ENCODE data around the gene RPL13A. TPM values are rescaled to one million over a fixed set of nuclear protein-coding genes. Genes with fewer than 3 reads are reported as not detected.

RPL13A gene
- total RNA-seq, 1 donor from 2014 or later: 2,053 TPM

GRCh38 chr19:49496574-49497008 is 9.2 kb downstream of the RPL13A start:
- Histone ChIP-seq H3K27ac (peak overlapping the region; percentile 86), H2AFZ (replicated peaks) (peak overlapping the region; percentile 46), H3K36me3 (peaks cover 13% of the 10 kb centered on the region), H3K4me1 (peaks cover 16% of the 10 kb centered on the region), H3K4me2 (peak overlapping the region; percentile 95), H3K27me3 (no peaks in the 10 kb centered on the region), H3K4me3 (peak overlapping the region; percentile 98), H3K9me3 (ENCODE audit: low read depth) (no peaks in the 10 kb centered on the region), H3F3A (ENCODE audit: low read depth) (peaks cover 90% of the 10 kb centered on the region), H3K9ac (peak overlapping the region; percentile 97), H4K20me1 (ENCODE audit: low read depth) (peaks cover 46% of the 10 kb centered on the region), H3K79me2 (ENCODE audit: low read depth) (peaks cover 29% of the 10 kb centered on the region)
- H3K4me1 Mint-ChIP-seq: peaks cover 31% of the 10 kb centered on the region
- no peak for DNase-seq (ENCODE audit: low spot score)
- peak overlapping the region; percentile 96 for H3K4me3 Mint-ChIP-seq
- no peaks in the 10 kb centered on the region for H3K9me3 Mint-ChIP-seq
- peaks cover 27% of the 10 kb centered on the region for H3K36me3 Mint-ChIP-seq
- TF ChIP-seq, protein P1, sequence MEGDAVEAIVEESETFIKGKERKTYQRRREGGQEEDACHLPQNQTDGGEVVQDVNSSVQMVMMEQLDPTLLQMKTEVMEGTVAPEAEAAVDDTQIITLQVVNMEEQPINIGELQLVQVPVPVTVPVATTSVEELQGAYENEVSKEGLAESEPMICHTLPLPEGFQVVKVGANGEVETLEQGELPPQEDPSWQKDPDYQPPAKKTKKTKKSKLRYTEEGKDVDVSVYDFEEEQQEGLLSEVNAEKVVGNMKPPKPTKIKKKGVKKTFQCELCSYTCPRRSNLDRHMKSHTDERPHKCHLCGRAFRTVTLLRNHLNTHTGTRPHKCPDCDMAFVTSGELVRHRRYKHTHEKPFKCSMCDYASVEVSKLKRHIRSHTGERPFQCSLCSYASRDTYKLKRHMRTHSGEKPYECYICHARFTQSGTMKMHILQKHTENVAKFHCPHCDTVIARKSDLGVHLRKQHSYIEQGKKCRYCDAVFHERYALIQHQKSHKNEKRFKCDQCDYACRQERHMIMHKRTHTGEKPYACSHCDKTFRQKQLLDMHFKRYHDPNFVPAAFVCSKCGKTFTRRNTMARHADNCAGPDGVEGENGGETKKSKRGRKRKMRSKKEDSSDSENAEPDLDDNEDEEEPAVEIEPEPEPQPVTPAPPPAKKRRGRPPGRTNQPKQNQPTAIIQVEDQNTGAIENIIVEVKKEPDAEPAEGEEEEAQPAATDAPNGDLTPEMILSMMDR (IDR thresholded peaks at IDR 0.05): no peak
- TF ChIP-seq EZH2 (IDR thresholded peaks at IDR 0.05): no peak
- TF ChIP-seq EZH2phosphoT487 (IDR thresholded peaks at IDR 0.05): no peak
- H3K27me3 Mint-ChIP-seq (ENCODE audit: insufficient read depth, low read depth): peaks cover 11% of the 10 kb centered on the region
- H3K27ac Mint-ChIP-seq: peak overlapping the region; percentile 95

DNA sequence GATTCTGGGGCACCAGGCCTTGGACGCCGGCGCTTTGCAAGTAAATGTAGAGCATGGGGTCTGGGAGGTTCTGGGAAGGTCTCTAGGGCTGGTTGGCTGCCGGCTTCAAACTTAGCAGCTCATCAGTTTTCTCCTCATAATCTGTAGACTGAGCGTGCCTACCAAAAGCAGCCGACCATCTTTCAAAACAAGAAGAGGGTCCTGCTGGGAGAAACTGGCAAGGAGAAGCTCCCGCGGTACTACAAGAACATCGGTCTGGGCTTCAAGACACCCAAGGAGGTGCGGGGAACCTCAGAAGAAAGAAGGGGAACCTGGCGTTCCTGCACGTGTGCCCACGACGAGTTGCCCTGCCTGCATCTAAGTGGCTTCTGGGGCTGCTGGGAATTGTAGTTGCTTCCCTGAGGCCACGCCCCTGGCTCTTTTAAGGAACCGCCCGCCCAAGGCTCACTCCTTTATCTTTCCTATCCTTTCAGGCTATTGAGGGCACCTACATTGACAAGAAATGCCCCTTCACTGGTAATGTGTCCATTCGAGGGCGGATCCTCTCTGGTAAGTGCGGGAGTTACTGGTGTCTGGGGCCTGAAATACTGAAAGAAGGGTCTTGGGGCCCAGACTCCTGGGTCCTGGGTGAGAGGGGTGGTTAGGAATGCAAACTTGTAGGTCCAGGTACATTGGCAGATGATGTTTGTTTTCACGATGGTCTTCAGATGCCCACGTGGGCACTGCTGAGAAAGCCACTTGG is 9.8 kb downstream of the RPL13A start:
- peak overlapping the region; percentile 98 for H3K4me3 ChIP-seq
- Mint-ChIP-seq H3K9me3 (no peaks in the 10 kb centered on the region), H3K27ac (peak overlapping the region; percentile 95), H3K36me3 (peaks cover 21% of the 10 kb centered on the region), H3K4me3 (peak overlapping the region; percentile 96), H3K27me3 (ENCODE audit: insufficient read depth, low read depth) (peaks cover 11% of the 10 kb centered on the region), H3K4me1 (peaks cover 33% of the 10 kb centered on the region)
- no peak for TF ChIP-seq EZH2 (IDR thresholded peaks at IDR 0.05)
- no peak for TF ChIP-seq EZH2phosphoT487 (IDR thresholded peaks at IDR 0.05)
- TF ChIP-seq, protein P1 (IDR thresholded peaks at IDR 0.05): no peak
- H3K4me2 ChIP-seq: peak overlapping the region; percentile 95
- peaks cover 13% of the 10 kb centered on the region for H3K36me3 ChIP-seq
- no peak overlapping the region for H2AFZ ChIP-seq (replicated peaks)
- H3K27me3 ChIP-seq: no peaks in the 10 kb centered on the region
- H3F3A ChIP-seq (ENCODE audit: low read depth): peaks cover 90% of the 10 kb centered on the region
- no peak overlapping the region for H3K27ac ChIP-seq
- peaks cover 42% of the 10 kb centered on the region for H4K20me1 ChIP-seq (ENCODE audit: low read depth)
- H3K79me2 ChIP-seq (ENCODE audit: low read depth): peaks cover 29% of the 10 kb centered on the region
- H3K9me3 ChIP-seq (ENCODE audit: low read depth): no peaks in the 10 kb centered on the region
- peak; percentile 69 for DNase-seq (ENCODE audit: low spot score)
- H3K4me1 ChIP-seq: peaks cover 16% of the 10 kb centered on the region
- H3K9ac ChIP-seq: peak overlapping the region; percentile 97

- H3K4me2 ChIP-seq: peak overlapping the region; percentile 95
- H3K4me3 Mint-ChIP-seq: peak overlapping the region; percentile 96
- peaks cover 34% of the 10 kb centered on the region for H3K4me1 Mint-ChIP-seq
- no peak overlapping the region for H3K27ac Mint-ChIP-seq
- peaks cover 16% of the 10 kb centered on the region for H3K4me1 ChIP-seq
- no peak overlapping the region for H3K9ac ChIP-seq
- H3K27ac ChIP-seq: no peak overlapping the region
- H3K27me3 Mint-ChIP-seq (ENCODE audit: insufficient read depth, low read depth): peaks cover 9% of the 10 kb centered on the region
- peaks cover 42% of the 10 kb centered on the region for H4K20me1 ChIP-seq (ENCODE audit: low read depth)
- no peaks in the 10 kb centered on the region for H3K27me3 ChIP-seq
- peak overlapping the region; percentile 98 for H3K4me3 ChIP-seq
- no peak overlapping the region for H2AFZ ChIP-seq (replicated peaks)
- H3K36me3 ChIP-seq: peaks cover 13% of the 10 kb centered on the region
- peaks cover 89% of the 10 kb centered on the region for H3F3A ChIP-seq (ENCODE audit: low read depth)
- no peak for DNase-seq (ENCODE audit: low spot score)
- no peaks in the 10 kb centered on the region for H3K9me3 Mint-ChIP-seq
- no peaks in the 10 kb centered on the region for H3K9me3 ChIP-seq (ENCODE audit: low read depth)
- TF ChIP-seq EZH2 (IDR thresholded peaks at IDR 0.05) (no peak), EZH2phosphoT487 (IDR thresholded peaks at IDR 0.05) (no peak)
- TF ChIP-seq, protein P1 (IDR thresholded peaks at IDR 0.05): no peak
- peaks cover 17% of the 10 kb centered on the region for H3K36me3 Mint-ChIP-seq
- H3K79me2 ChIP-seq (ENCODE audit: low read depth): peaks cover 29% of the 10 kb centered on the region
Measured at GRCh38 chr19:49497789-49498103, 10.3 kb downstream of the RPL13A start.
